HCT116 (cell line): Measurements from ENCODE around the gene VAV2. TPM values are rescaled to one million over a fixed set of nuclear protein-coding genes. Genes with fewer than 3 reads are reported as not detected.

Source experiments
- ATAC-seq: fragments of 200-7000 bp; cut with Tn5 transposase; 2 replicates; pipeline ENCODE4 v1.9.1; 2020; ENCODE audit warnings: mild to moderate bottlenecking, moderate library complexity
- BruUV-seq: library from RNA; stranded (reverse); fragments of 400-500 nt; replicated peaks from 2 replicates; lab custom pipeline; 2021; lab: Mats Ljungman, UMichigan
- CTCF ChIA-PET: fragments of 300-600 bp; sonication (Branson Sonifier 250); formaldehyde crosslinking; loops from one replicate; lab custom pipeline; 2021; ENCODE audit warnings: antibody characterized with exemption; lab: Charles Lee
- POLR2A ChIA-PET: fragments of 300-600, 350-600 bp; sonication (Branson Sonifier 250); formaldehyde crosslinking; loops from one replicate; lab custom pipeline; 2021; ENCODE audit warnings: antibody characterized with exemption; lab: Charles Lee
- RAD21 ChIA-PET, 2 experiments: fragments of 300-600 bp; sonication (Branson Sonifier 250); formaldehyde crosslinking; loops; one replicate each; lab custom pipeline; 2023; ENCODE audit warnings: low total read pairs in 2 of 2; ENCODE audit not compliant: uncharacterized antibody in 2 of 2, unreplicated experiment in 2 of 2, low non-redundant PET in 1 of 2; lab: Charles Lee
- DNase-seq: peaks from one replicate; pipeline ENCODE4 v3.0.0-alpha.2; 2010; ENCODE audit warnings: low read depth, low spot score
- H2AFZ ChIP-seq: fragments of 200-600 bp; shearing (Covaris generic), sonication (generic); 2 replicates; pipeline ENCODE4 v1.6.1; 2017; ENCODE audit warnings: low read depth, mixed run types, mixed read lengths, antibody characterized with exemption, low read length; ENCODE audit not compliant: poor library complexity, severe bottlenecking
- H3K27ac ChIP-seq: 2 replicates; pipeline ENCODE4 v1.5.1; 2012; ENCODE audit warnings: low read depth, low read length
- H3K27me3 ChIP-seq: fragments of 200-600 bp; sonication (generic); 2 replicates; pipeline ENCODE4 v1.6.1; 2016; ENCODE audit warnings: mixed run types, low read length, mixed read lengths; ENCODE audit not compliant: insufficient read depth
- H3K36me3 ChIP-seq, 2 experiments: fragments of 200-500 bp in 1 of 2; fragments of 200-600 bp in 1 of 2; sonication (Bioruptor generic) in 1 of 2; sonication (generic) in 1 of 2; 2 replicates each; pipeline versions ENCODE4 v1.5.1 to v1.6.1; 2014 to 2016; ENCODE audit warnings: low read length in 2 of 2, inconsistent platforms in 1 of 2, mixed read lengths in 1 of 2, mixed run types in 1 of 2; ENCODE audit not compliant: insufficient read depth in 2 of 2, control insufficient read depth in 1 of 2
- H3K4me1 ChIP-seq, 2 experiments: fragments of 200-600 bp in 1 of 2; sonication (generic) in 1 of 2; 2 replicates each; pipeline versions ENCODE4 v1.5.1 to v1.6.1; 2012 to 2017; ENCODE audit warnings: low read length in 2 of 2, inconsistent platforms in 1 of 2, mild to moderate bottlenecking in 1 of 2, mixed read lengths in 1 of 2, mixed run types in 1 of 2, moderate library complexity in 1 of 2; ENCODE audit not compliant: insufficient read depth in 2 of 2, control insufficient read depth in 1 of 2
- H3K4me2 ChIP-seq: fragments of 200-600 bp; sonication (generic); 2 replicates; pipeline ENCODE4 v1.6.1; 2017; ENCODE audit warnings: mixed run types, low read length, mixed read lengths
- H3K4me3 ChIP-seq, 2 experiments: fragments of 200-600 bp in 1 of 2; sonication (generic) in 1 of 2; replicated peaks in 1 of 2; 2 replicates each; pipeline ENCODE4 v1.5.1; 2011 to 2016; ENCODE audit warnings: low read length in 2 of 2, control low read depth in 1 of 2, low read depth in 1 of 2, mild to moderate bottlenecking in 1 of 2, mixed read lengths in 1 of 2, mixed run types in 1 of 2
- H3K79me2 ChIP-seq: fragments of 200-600 bp; sonication (generic); 2 replicates; pipeline ENCODE4 v1.6.1; 2017; ENCODE audit warnings: mild to moderate bottlenecking, mixed run types, low read length, moderate library complexity, mixed read lengths; ENCODE audit not compliant: insufficient read depth
- H3K9ac ChIP-seq: fragments of 200-600 bp; sonication (generic); 2 replicates; pipeline ENCODE4 v1.6.1; 2016; ENCODE audit warnings: low read length, mixed read lengths
- H3K9me2 ChIP-seq: fragments of 200-600 bp; sonication (generic), shearing (Covaris generic); 2 replicates; pipeline ENCODE4 v1.6.1; 2017; ENCODE audit warnings: mixed run types, mild to moderate bottlenecking, moderate library complexity; ENCODE audit not compliant: insufficient read depth
- H3K9me3 ChIP-seq, 2 experiments: fragments of 200-500 bp in 1 of 2; fragments of 200-600 bp in 1 of 2; sonication (Bioruptor generic) in 1 of 2; sonication (generic) in 1 of 2; 2 replicates each; pipeline ENCODE4 v1.6.1; 2014 to 2017; ENCODE audit warnings: low read length in 2 of 2, mixed read lengths in 2 of 2, inconsistent platforms in 1 of 2, low read depth in 1 of 2, mild to moderate bottlenecking in 1 of 2, mixed run types in 1 of 2, moderate library complexity in 1 of 2; ENCODE audit not compliant: control insufficient read depth in 1 of 2, insufficient read depth in 1 of 2
- H4K20me1 ChIP-seq: fragments of 200-600 bp; sonication (generic), shearing (Covaris generic); 2 replicates; pipeline ENCODE4 v1.6.1; 2017; ENCODE audit warnings: mixed run types, mild to moderate bottlenecking, moderate library complexity; ENCODE audit not compliant: insufficient read depth
- ATF3 ChIP-seq: IDR thresholded peaks from 2 replicates; pipeline ENCODE4 v1.6.1; 2012
- CBX3 ChIP-seq: IDR thresholded peaks from 2 replicates; pipeline ENCODE4 v1.6.1; 2012; ENCODE audit warnings: low read depth
- EGR1 ChIP-seq: IDR thresholded peaks from 2 replicates; pipeline ENCODE4 v1.6.1; 2012; ENCODE audit warnings: low read depth
- ELF1 ChIP-seq: IDR thresholded peaks from 2 replicates; pipeline ENCODE4 v1.6.1; 2012; ENCODE audit warnings: low read depth, borderline replicate concordance
- EZH2 ChIP-seq: fragments of 200-600 bp; sonication (generic); IDR thresholded peaks from 2 replicates; pipeline ENCODE4 v1.6.1; 2017; ENCODE audit warnings: antibody characterized with exemption, mixed run types
- JUND ChIP-seq: IDR thresholded peaks from 2 replicates; pipeline ENCODE4 v1.6.1; 2012
- MAX ChIP-seq: IDR thresholded peaks from 2 replicates; pipeline ENCODE4 v1.6.1; 2012
- POLR2A ChIP-seq: IDR thresholded peaks from 2 replicates; pipeline ENCODE4 v1.7.0; 2011; ENCODE audit warnings: borderline replicate concordance; ENCODE audit not compliant: insufficient read depth, insufficient read length; ENCODE audit errors: extremely low read depth
- POLR2AphosphoS5 ChIP-seq: IDR thresholded peaks from 2 replicates; pipeline ENCODE4 v1.6.1; 2011; ENCODE audit warnings: mild to moderate bottlenecking, low read depth, low read length, moderate library complexity
- SIN3A ChIP-seq: IDR thresholded peaks from 2 replicates; pipeline ENCODE4 v1.6.1; 2012; ENCODE audit warnings: low read depth
- SP1 ChIP-seq: IDR thresholded peaks from 2 replicates; pipeline ENCODE4 v1.6.1; 2012; ENCODE audit warnings: low read depth
- SRF ChIP-seq: IDR thresholded peaks from 2 replicates; pipeline ENCODE4 v1.6.1; 2012; ENCODE audit warnings: low read depth
- TCF7L2 ChIP-seq: IDR thresholded peaks from 2 replicates; pipeline ENCODE4 v1.7.0; 2011; ENCODE audit warnings: borderline replicate concordance, inconsistent platforms; ENCODE audit not compliant: insufficient read depth, insufficient read length; ENCODE audit errors: extremely low read depth
- YY1 ChIP-seq: IDR thresholded peaks from 2 replicates; pipeline ENCODE4 v1.6.1; 2011; ENCODE audit warnings: low read length, low read depth, moderate library complexity, mild to moderate bottlenecking; ENCODE audit not compliant: insufficient replicate concordance; ENCODE audit errors: extremely low read depth
- ZNF274 ChIP-seq: fragments of 200-500 bp; sonication (Bioruptor generic); IDR thresholded peaks from 2 replicates; pipeline ENCODE4 v1.6.1; 2014; ENCODE audit warnings: mild to moderate bottlenecking, low read depth, low read length, inconsistent platforms
- intact Hi-C: fragments of 100-400 bp; cut with micrococcal nuclease; formaldehyde crosslinking; loops from 2 replicates; pipeline ENCODE4 v1.10.0; 2022
- total RNA-seq: library from RNA; stranded (reverse); gene quantifications from one replicate; pipeline ENCODE4 v1.2.1, GENCODE V29; 2021; ENCODE audit not compliant: unreplicated experiment
- TF ChIP-seq, protein P1 (sequence below), 3 experiments: fragments of 200-600 bp in 1 of 3; sonication (generic) in 1 of 3; IDR thresholded peaks in 2 of 3; conservative IDR thresholded peaks in 1 of 3; 2 replicates each; pipeline ENCODE4 v1.5.1; 2012 to 2017; ENCODE audit warnings: low read depth in 2 of 3, low read length in 2 of 3, antibody characterized with exemption in 1 of 3, borderline replicate concordance in 1 of 3, control low read depth in 1 of 3, mild to moderate bottlenecking in 1 of 3, mixed read lengths in 1 of 3, mixed run types in 1 of 3, moderate library complexity in 1 of 3; ENCODE audit not compliant: insufficient read depth in 1 of 3

VAV2 gene
- total RNA-seq, 1 experiment from 2014 or later, result 33.2 TPM

GRCh38 chr9:133953976-133954709, 38.0 kb downstream of the VAV2 start:
- BruUV-seq, result no TSS peak
- Histone ChIP-seq H3K4me3 (no peak overlapping the region), H3K27ac (no peak overlapping the region), H3K27me3 (no peaks in the 10 kb centered on the region), H3K36me3 (no peaks in the 10 kb centered on the region), H3K9me3 (no peaks in the 10 kb centered on the region), H4K20me1 (0 out of 2 replicates have a peak, but pooled peaks cover 3% of the 10 kb centered on the region), H3K9me2 (no peaks in the 10 kb centered on the region), H3K4me1 (peaks cover 0 to 4% of the 10 kb centered on the region in 2 experiments; a peak in 2 of 4 replicates), H3K9ac (no peak overlapping the region), H3K79me2 (peaks cover 41% of the 10 kb centered on the region; the same call in 1 of the 2 replicates), H3K4me2 (no peak overlapping the region), H2AFZ (no peak overlapping the region)
- ChIA-PET RAD21 (no interaction called here), POLR2A (no interaction called here), CTCF (no interaction called here)
- ATAC-seq (no peak), DNase-seq (no peak)
- no peak for TF ChIP-seq ATF3
- no peak for TF ChIP-seq SP1
- TF ChIP-seq MAX, result no peak
- TF ChIP-seq SRF, result no peak
- no peak for TF ChIP-seq ELF1
- no peak for TF ChIP-seq CBX3
- TF ChIP-seq EGR1, result no peak
- TF ChIP-seq TCF7L2, result no peak
- TF ChIP-seq POLR2A, result no peak
- TF ChIP-seq SIN3A, result no peak
- no peak for TF ChIP-seq POLR2AphosphoS5
- TF ChIP-seq, protein P1, sequence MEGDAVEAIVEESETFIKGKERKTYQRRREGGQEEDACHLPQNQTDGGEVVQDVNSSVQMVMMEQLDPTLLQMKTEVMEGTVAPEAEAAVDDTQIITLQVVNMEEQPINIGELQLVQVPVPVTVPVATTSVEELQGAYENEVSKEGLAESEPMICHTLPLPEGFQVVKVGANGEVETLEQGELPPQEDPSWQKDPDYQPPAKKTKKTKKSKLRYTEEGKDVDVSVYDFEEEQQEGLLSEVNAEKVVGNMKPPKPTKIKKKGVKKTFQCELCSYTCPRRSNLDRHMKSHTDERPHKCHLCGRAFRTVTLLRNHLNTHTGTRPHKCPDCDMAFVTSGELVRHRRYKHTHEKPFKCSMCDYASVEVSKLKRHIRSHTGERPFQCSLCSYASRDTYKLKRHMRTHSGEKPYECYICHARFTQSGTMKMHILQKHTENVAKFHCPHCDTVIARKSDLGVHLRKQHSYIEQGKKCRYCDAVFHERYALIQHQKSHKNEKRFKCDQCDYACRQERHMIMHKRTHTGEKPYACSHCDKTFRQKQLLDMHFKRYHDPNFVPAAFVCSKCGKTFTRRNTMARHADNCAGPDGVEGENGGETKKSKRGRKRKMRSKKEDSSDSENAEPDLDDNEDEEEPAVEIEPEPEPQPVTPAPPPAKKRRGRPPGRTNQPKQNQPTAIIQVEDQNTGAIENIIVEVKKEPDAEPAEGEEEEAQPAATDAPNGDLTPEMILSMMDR (IDR thresholded peaks at IDR 0.05 in 2 of 3, conservative IDR thresholded peaks at IDR 0.05 in 1 of 3; ENCODE audit: borderline replicate concordance in 1 of 3, insufficient read depth in 1 of 3, low read depth in 2 of 3, low read length in 2 of 3), result no peak
- TF ChIP-seq EZH2, result no peak
- TF ChIP-seq ZNF274, result no peak
- TF ChIP-seq JUND, result no peak
- no peak for TF ChIP-seq YY1
- intact Hi-C loops, result no loop called here
